Globus pallidus (tissue), 1 donor: Measurements from ENCODE around the gene IRGQ.
A peak's percentile ranks its signal among the peaks of the same experiment; 100 is the strongest.

Experiments
- DNase-seq: peaks from one replicate; pipeline ENCODE4 v3.0.0-alpha.2; 2015; ENCODE audit warnings: low spot score

The IRGQ gene

GRCh38 chr19:43544077-43544476 is 51.9 kb downstream of the IRGQ start:
- no peak for DNase-seq

- no peak for DNase-seq
Observed at GRCh38 chr19:43541920-43542650, 53.8 kb downstream of the IRGQ start.

GRCh38 chr19:43540381-43540780 is 55.6 kb downstream of the IRGQ start:
- DNase-seq: no peak

DNA sequence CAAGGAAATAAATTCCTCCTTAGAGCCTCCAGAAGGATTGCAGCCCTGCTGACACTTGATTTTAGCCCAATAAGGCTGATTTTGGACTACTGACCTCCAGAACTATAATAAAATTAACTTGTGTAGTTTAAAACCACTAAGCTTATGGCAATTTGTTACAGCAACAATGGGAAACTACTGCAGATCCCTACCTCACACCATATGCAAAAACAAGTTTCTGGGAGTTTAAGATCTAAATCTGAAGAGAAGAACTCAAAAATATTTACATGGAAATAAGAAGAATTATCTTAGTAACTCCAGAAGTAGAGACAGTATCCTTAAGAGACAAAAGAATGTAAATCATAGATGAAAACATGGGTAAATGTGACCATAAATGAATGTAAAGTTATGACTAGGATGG is 57.0 kb downstream of the IRGQ start:
- no peak for DNase-seq

GRCh38 chr19:43534816-43535761 is 60.8 kb downstream of the IRGQ start:
- peak; percentile 66 for DNase-seq
